Tibial artery (tissue), 4 donors: ENCODE results near the gene AK3.

ENCODE experiments used
- DNase-seq, 2 donors: peaks; one replicate each; pipeline ENCODE4 v3.0.0-alpha.2; 2019
- H3K27ac ChIP-seq, 2 donors: fragments of 200-600 bp; sonication (generic) in 1 of 2; 1 replicate in 1 of 2; 2 replicates in 1 of 2; pipeline ENCODE4 v1.5.1; 2018 to 2019; ENCODE audit warnings: mild to moderate bottlenecking in 1 of 2
- H3K27me3 ChIP-seq, 2 donors: fragments of 200-600 bp; sonication (generic) in 1 of 2; one replicate each; pipeline versions ENCODE4 v1.5.1 to v1.6.0; 2016 to 2019
- H3K36me3 ChIP-seq, 3 donors: fragments of 200-600 bp; sonication (generic) in 2 of 3; one replicate each; pipeline ENCODE4 v1.5.1; 2016 to 2019; ENCODE audit warnings: mild to moderate bottlenecking in 2 of 3
- H3K4me1 ChIP-seq, 4 donors: fragments of 200-600 bp; sonication (generic) in 2 of 4; 1 replicate in 3 of 4; 2 replicates in 1 of 4; pipeline ENCODE4 v1.5.1; 2016 to 2019
- H3K4me3 ChIP-seq, 2 donors: fragments of 200-600 bp; sonication (generic) in 1 of 2; 1 replicate in 1 of 2; 2 replicates in 1 of 2; pipeline ENCODE4 v1.5.1; 2018 to 2019; ENCODE audit warnings: mild to moderate bottlenecking in 2 of 2
- H3K9me3 ChIP-seq, 3 donors: fragments of 200-600 bp; sonication (generic) in 1 of 3; one replicate each; pipeline ENCODE4 v1.5.1; 2016 to 2019
- CTCF ChIP-seq, 2 experiments: fragments of 200-600 bp in 1 of 2; fragments of 450-650 bp in 1 of 2; IDR thresholded peaks; one replicate each; pipeline ENCODE4 v1.5.1; 2017 to 2019; ENCODE audit warnings: antibody characterized with exemption in 2 of 2, mild to moderate bottlenecking in 1 of 2, moderate library complexity in 1 of 2
- intact Hi-C: fragments of 100-400 bp; cut with DNase I; formaldehyde crosslinking; loops from one replicate; pipeline ENCODE4 v1.15.0; 2023; ENCODE audit warnings: low total_unique reads

Gene AK3

GRCh38 chr9:4689687-4690104, 51.3 kb downstream of the AK3 start:
- H3K27me3 ChIP-seq: no peaks in the 10 kb centered on the region
- DNase-seq: no peak
- peaks cover 0 to 78% (median 26%) of the 10 kb centered on the region in 4 donors for H3K4me1 ChIP-seq
- peaks cover 5 to 45% (median 31%) of the 10 kb centered on the region in 3 donors for H3K36me3 ChIP-seq
- H3K4me3 ChIP-seq: no peak overlapping the region
- H3K27ac ChIP-seq: peak overlapping the region; percentile 64 to 68
- TF ChIP-seq CTCF (IDR thresholded peaks at IDR 0.05): no peak
- H3K9me3 ChIP-seq: no peaks in the 10 kb centered on the region
- intact Hi-C loops: no loop called here

GRCh38 chr9:4689021-4689420, 52.0 kb downstream of the AK3 start:
- peak overlapping the region; percentile 64 to 68 for H3K27ac ChIP-seq
- H3K27me3 ChIP-seq: no peaks in the 10 kb centered on the region
- intact Hi-C loops: no loop called here
- peaks cover 0 to 84% (median 26%) of the 10 kb centered on the region in 4 donors for H3K4me1 ChIP-seq
- TF ChIP-seq CTCF (IDR thresholded peaks at IDR 0.05): no peak
- peaks cover 5 to 38% (median 25%) of the 10 kb centered on the region in 3 donors for H3K36me3 ChIP-seq
- peak in 1 of 2 donors; percentile 29 for DNase-seq
- no peak overlapping the region for H3K4me3 ChIP-seq
- H3K9me3 ChIP-seq: no peaks in the 10 kb centered on the region

- Histone ChIP-seq H3K9me3 (no peaks in the 10 kb centered on the region), H3K36me3 (peaks cover 5 to 30% (median 22%) of the 10 kb centered on the region in 3 donors), H3K4me1 (peaks cover 0 to 98% (median 29%) of the 10 kb centered on the region in 4 donors), H3K4me3 (no peak overlapping the region), H3K27ac (peak overlapping the region; percentile 64 to 68), H3K27me3 (no peaks in the 10 kb centered on the region)
- no peak for DNase-seq
- TF ChIP-seq CTCF (IDR thresholded peaks at IDR 0.05): no peak
- intact Hi-C loops: no loop called here
Measured at GRCh38 chr9:4686584-4686983, 54.4 kb downstream of the AK3 start.

- peaks cover 2 to 26% (median 19%) of the 10 kb centered on the region in 3 donors for H3K36me3 ChIP-seq
- no peaks in the 10 kb centered on the region for H3K9me3 ChIP-seq
- TF ChIP-seq CTCF (IDR thresholded peaks at IDR 0.05): no peak
- peaks cover 0 to 98% (median 33%) of the 10 kb centered on the region in 4 donors for H3K4me1 ChIP-seq
- peak overlapping the region; percentile 64 to 68 for H3K27ac ChIP-seq
- no peak for DNase-seq
- no peaks in the 10 kb centered on the region for H3K27me3 ChIP-seq
- H3K4me3 ChIP-seq: no peak overlapping the region
- intact Hi-C loops: no loop called here
Measured at GRCh38 chr9:4686112-4686511, 54.9 kb downstream of the AK3 start.

GRCh38 chr9:4684820-4685219, 56.2 kb downstream of the AK3 start:
- H3K4me3 ChIP-seq: no peak overlapping the region
- H3K27ac ChIP-seq: peak overlapping the region in 1 of 2 donors; percentile 68
- H3K27me3 ChIP-seq: no peaks in the 10 kb centered on the region
- peaks cover 0 to 14% (median 12%) of the 10 kb centered on the region in 3 donors for H3K36me3 ChIP-seq
- no peaks in the 10 kb centered on the region for H3K9me3 ChIP-seq
- DNase-seq: no peak
- TF ChIP-seq CTCF (IDR thresholded peaks at IDR 0.05): no peak
- H3K4me1 ChIP-seq: peaks cover 0 to 87% (median 29%) of the 10 kb centered on the region in 4 donors
- intact Hi-C loops: no loop called here

- intact Hi-C loops: no loop called here
- Histone ChIP-seq H3K4me3 (peak overlapping the region; percentile 81 to 82), H3K9me3 (no peaks in the 10 kb centered on the region), H3K27ac (peak overlapping the region; percentile 97 to 99), H3K27me3 (no peaks in the 10 kb centered on the region), H3K36me3 (peaks cover 0 to 10% (median 9%) of the 10 kb centered on the region in 3 donors), H3K4me1 (peaks cover 0 to 54% (median 14%) of the 10 kb centered on the region in 4 donors)
- TF ChIP-seq CTCF (IDR thresholded peaks at IDR 0.05): no peak
- no peak for DNase-seq
Measured at GRCh38 chr9:4680750-4681149, 60.3 kb downstream of the AK3 start.
